Suprapubic skin (tissue), 4 donors: ENCODE data around the gene MEIS1.

ENCODE experiments used
- CTCF ChIP-seq, 2 donors: fragments of 200-600 bp in 1 of 2; fragments of 450-650 bp in 1 of 2; sonication (generic) in 1 of 2; IDR thresholded peaks; one replicate each; pipeline ENCODE4 v1.5.1; 2016 to 2019; ENCODE audit warnings: antibody characterized with exemption in 2 of 2, mild to moderate bottlenecking in 1 of 2, moderate library complexity in 1 of 2
- EP300 ChIP-seq: sonication (generic); formaldehyde crosslinking; IDR thresholded peaks from one replicate; pipeline ENCODE4 v1.6.1; 2017; ENCODE audit warnings: antibody characterized with exemption
- POLR2A ChIP-seq, 2 donors: fragments of 450-650 bp; IDR thresholded peaks; one replicate each; pipeline ENCODE4 v1.6.1; 2017; ENCODE audit warnings: antibody characterized with exemption in 2 of 2, mild to moderate bottlenecking in 2 of 2, moderate library complexity in 2 of 2
- POLR2AphosphoS5 ChIP-seq, 3 donors: sonication (generic); formaldehyde crosslinking; IDR thresholded peaks; one replicate each; pipeline ENCODE4 v1.6.1; 2017; ENCODE audit warnings: antibody characterized with exemption in 3 of 3

- TF ChIP-seq EP300 (no peak), POLR2A (IDR thresholded peaks at IDR 0.05) (no peak), CTCF (IDR thresholded peaks at IDR 0.05) (no peak), POLR2AphosphoS5 (IDR thresholded peaks at IDR 0.05) (no peak)
These were observed 81.6 kb downstream of the MEIS1 start for GRCh38 chr2:66516499-66516898.
